ENCODE results near the gene PANK4. TPM values are rescaled to one million over a fixed set of nuclear protein-coding genes. Genes with fewer than 3 reads are reported as not detected.
A peak's percentile ranks its signal among the peaks of the same experiment; 100 is the strongest.

The PANK4 gene
- total and polyA plus RNA-seq, 9 of the 15 experiments (the other 6 are each of a cell fraction or from before 2014, with no cell fraction given) = 0.93 to 55.6 (median 31.5) TPM

DNA sequence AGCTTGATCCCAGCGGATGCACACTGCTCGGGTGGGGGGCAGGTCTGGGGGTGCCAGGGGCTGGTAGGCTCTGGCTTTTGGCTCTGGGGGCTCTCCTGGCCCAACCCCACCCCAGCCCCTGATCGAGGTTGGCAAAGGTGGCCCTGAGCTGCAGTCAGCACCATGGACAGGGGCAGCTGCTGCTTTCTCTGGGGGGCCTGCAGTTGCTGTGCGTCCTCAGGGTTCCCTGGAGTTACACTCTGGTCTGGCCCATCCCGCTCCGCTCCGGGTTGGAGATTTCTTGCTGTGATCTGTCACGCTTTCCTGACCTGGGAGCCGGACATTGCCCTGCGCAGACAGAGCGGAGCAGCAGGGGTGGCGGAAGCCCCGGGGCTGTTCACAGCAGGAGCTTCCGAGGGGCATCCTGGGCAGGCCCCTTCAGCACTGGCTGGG is 58.3 kb downstream of the PANK4 start (continued):
- TF ChIP-seq ZNF431 (CRISPR knock-in tag; IDR thresholded peaks at IDR 0.05) = peak; percentile 93
- no peak for TF ChIP-seq BRCA1 (IDR thresholded peaks at IDR 0.05)
- no peak for TF ChIP-seq BRCA1 (CRISPR knock-in tag; IDR thresholded peaks at IDR 0.05)
- TF ChIP-seq PURB (CRISPR knock-in tag; IDR thresholded peaks at IDR 0.05; ENCODE audit: low read depth) = no peak
- TF ChIP-seq PYGO2 (tag; IDR thresholded peaks at IDR 0.05) = no peak
- TF ChIP-seq ZNF263 (CRISPR knock-in tag; IDR thresholded peaks at IDR 0.05; ENCODE audit: borderline replicate concordance) = peak; percentile 67; the same call in 1 of the 2 replicates
- TF ChIP-seq ZNF224 (CRISPR knock-in tag; IDR thresholded peaks at IDR 0.05) = peak; percentile 39; the same call in 1 of the 2 replicates
- TF ChIP-seq NR2F6 (CRISPR knock-in tag; IDR thresholded peaks at IDR 0.05) = no peak
- 0 out of 4 replicates have a peak, but pooled peaks of 1 of the 2 experiments have one; percentile 20 for TF ChIP-seq MAZ (CRISPR knock-in tag; conservative IDR thresholded peaks at IDR 0.05 in 1 of 2, IDR thresholded peaks at IDR 0.05 in 1 of 2)
- peak; percentile 92 for TF ChIP-seq EHMT2 (IDR thresholded peaks at IDR 0.05)
- TF ChIP-seq ZNF511 (CRISPR knock-in tag; IDR thresholded peaks at IDR 0.05) = peak; percentile 94
- TF ChIP-seq ZNF354B (CRISPR knock-in tag; IDR thresholded peaks at IDR 0.05) = no peak
- peak in 1 of 2 experiments; percentile 42; a peak in 3 of 4 replicates for TF ChIP-seq NRF1 (conservative IDR thresholded peaks at IDR 0.05 in 1 of 2, IDR thresholded peaks at IDR 0.05 in 1 of 2)
- TF ChIP-seq TCF3 (CRISPR knock-in tag; IDR thresholded peaks at IDR 0.05) = no peak
- no peak for TF ChIP-seq TAF15 (IDR thresholded peaks at IDR 0.05; ENCODE audit: low read depth, low read length)
